GM21619 (cell line): ENCODE measurements around the gene PRR18.
A peak's percentile ranks its signal among the peaks of the same experiment; 100 is the strongest.
"Not testable (repeated sequence)": the region's sequence is repeated elsewhere in the genome, so short reads cannot be mapped to it uniquely, and the experiment has no call there.

ENCODE experiments used
- ATAC-seq: cut with Tn5 transposase; IDR thresholded peaks from one replicate; pipeline ENCODE4 v1.9.1; 2021; ENCODE audit not compliant: unreplicated experiment

PRR18 gene, protein sequence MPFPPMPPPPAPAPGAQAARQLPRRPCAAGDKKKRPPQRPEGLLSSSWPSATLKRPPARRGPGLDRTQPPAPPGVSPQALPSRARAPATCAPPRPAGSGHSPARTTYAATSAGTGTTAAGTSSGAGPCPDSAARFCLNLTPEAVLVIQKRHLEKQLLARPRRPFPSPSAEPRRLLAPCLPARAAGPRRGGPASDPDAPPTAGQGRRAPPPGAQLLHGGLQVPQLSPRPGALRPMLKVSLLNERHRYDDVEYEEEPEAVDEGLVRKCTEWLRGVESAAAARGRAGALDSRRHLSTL

DNA sequence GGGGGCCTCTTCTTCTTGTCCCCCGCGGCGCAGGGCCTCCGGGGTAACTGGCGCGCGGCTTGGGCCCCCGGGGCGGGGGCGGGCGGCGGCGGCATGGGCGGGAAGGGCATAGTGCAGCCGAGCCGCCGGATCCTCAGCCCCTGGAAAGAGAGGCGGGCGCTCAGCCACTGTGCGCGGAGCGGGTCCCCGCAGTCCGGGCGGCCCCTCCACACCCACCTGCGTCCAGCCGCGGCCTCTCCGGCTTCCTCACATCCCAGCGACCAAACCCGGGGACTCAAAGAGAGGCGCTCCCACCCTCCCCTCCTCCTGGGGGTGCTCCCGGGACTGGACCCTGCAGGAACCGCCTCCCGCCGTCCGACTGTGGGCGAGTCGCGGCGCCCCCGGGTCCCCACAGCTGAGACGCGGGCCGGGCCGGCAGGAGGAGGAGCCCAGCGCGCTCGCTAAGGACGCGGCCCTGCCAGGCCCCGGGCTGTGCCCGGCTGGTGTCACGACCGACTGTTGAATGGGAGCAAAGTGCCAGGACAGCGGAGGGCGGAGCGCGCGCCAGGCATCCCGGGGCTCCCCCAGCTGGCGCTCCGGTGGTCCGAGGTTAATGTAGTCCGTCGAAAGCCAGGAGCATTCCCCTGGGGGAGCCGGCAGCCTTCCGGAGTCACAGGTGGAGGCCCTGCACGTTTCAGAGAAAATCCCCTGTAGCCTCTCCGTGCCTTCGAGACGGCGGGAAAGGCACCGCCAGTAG lies at the start of gene PRR18:
Gene PRR18 (minus strand): TSS at position 360 of the 736 bp plus-strand sequence. CDS start 250 bp downstream, at position 110.
- peak; percentile 57 for ATAC-seq

DNA sequence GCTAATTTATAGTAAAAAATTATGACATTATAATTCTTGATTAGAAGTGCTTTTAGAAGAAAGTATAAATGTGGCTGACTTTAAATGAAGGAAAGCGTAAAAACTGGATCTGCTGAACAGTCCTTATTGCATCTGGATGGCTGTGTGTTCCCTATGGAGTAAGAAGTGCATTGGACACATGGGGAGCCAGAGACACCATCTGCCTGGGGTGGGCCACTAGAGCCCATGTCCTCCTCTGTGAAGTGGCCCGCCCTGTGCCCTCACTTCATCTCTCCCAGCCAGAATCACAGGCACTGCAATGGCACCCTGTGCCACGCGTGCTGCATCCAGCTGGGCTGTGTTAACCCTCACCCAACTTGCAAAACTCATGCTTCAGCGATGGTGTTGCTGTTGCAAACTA lies 47.4 kb upstream of the PRR18 start:
- ATAC-seq, result no peak

DNA sequence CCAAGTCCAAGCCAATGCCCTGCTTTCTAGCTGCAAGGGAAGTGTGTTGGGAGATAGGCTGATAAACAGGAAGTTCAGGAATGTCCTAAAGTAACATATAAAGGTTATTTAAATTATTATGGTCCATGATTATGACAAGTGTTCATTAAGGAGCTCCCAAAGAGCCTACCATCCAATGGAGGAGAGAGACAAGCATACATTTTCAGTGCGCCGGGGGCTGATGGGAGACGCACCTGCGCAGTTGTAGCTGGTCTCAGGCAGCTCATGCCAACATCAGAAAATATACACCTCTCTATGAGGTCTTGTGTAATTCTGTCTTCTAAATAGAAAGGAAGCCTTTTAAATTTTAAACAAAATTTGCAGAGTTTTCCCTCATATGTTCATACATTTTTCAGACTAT lies 46.8 kb upstream of the PRR18 start:
- ATAC-seq, result no peak

DNA sequence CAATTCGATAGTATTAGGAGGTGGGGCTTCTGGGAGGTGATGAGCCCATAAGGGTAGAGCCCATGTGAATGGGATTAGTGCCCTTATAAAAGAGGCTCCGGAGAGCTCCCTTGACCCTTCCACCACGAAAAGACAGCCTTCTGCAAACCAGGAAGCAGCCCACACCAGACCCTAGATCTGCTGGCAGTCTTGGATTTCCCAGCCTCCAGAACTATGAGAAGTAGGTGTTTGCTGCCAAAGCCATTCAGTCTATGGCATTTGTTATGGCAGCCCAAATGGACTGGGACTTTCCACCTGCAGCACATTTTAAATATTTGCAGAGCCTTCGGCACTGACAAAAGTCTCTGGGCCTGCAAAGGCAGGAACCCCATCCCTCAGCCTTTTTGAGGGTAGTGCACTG lies 46.0 kb upstream of the PRR18 start:
- ATAC-seq, result no peak

DNA sequence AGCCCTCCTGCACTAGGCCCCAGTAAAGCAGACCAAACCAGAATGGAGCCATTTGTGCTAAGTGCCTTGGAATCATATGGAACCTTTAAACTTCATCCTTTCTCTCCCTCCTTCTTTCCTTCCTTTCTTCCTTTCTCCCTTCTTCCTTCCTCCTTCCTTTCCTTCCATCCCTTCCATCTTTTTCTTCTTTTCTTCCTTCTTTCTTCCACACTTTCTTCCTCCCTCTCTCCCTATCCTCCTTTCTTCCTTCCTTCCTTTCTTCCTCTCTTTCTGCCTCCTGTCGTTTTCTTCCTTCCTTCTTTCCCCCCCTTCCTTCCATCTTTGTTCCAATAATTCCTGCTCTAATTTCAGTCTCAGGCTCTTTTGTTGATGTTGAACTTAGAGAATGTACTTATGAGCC lies 45.3 kb upstream of the PRR18 start:
- no peak for ATAC-seq

DNA sequence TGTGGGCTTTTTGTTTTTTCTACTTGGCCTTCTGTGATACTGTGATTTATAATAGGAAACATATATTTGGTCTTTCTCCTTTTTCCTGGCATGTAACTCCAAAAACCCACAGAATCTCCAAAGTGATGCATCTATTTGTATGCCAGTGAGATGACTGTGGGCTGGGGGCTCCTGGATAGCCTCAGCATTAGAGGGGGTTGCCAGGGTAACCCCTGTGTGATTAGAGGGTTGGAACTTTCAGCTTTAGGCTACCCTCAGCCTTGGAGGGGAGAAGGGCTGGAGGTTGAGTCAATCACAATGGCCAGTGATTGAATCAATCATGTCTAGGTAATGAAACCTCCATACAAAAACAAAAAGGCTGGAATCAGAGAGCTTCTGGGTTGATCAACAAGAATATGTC lies 44.7 kb upstream of the PRR18 start:
- no peak for ATAC-seq

DNA sequence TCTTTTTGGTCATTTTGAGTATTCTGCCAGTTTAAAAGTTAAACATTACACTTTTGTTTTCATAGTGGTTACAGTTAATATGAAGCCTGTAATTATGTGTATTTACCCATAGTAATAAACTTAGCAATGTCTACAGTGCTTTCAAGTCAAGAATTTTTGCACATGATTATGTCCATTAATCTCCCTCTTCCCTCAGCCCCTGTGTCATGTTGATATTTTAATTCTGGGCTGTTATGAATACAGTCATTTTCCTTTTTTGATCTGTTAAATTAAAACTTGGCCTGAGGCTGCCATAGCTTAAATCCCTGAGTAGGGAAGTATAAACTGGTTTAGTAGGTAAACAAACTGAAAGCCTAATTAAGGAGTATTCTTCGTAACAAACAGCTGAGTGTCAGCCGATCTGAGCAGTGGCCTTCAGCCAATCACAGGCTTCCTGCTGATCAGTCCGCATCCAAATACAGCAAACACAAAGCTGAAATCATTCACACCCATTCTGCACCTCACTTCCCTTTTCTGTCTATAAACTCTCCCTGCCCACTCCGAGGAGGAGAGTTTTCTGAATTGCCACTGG lies 43.6 kb upstream of the PRR18 start:
- peak; percentile 99 for ATAC-seq

DNA sequence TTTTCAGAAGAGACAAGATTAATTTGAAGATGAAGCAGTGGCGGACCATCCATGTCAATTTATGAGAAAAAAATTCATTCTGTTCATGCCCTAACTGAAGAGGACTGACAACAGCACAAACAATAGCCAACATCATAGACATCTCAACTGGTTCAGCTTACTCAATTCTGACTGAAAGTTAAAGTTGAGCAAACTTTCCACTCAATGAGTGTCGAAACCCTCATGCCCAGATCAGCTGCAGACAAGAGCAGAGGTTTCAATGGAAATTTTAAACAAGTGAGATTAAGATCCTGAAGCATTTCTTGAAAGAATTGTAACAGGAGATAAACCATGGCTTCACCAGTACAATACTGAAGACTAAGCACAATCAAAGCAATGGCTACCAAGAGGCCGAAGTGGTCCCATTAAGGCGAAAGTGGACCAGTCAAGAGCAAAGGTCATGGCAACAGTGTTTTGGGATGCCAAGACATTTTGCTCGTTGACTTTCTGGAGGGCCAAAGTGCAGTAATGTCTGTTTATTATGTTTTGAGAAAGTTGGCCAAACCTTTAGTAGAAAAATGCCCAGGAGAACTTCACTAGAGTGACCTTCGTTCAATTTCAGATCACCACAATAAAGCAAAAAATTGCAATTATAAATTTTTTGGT lies 40.2 kb upstream of the PRR18 start:
- ATAC-seq, result no peak

DNA sequence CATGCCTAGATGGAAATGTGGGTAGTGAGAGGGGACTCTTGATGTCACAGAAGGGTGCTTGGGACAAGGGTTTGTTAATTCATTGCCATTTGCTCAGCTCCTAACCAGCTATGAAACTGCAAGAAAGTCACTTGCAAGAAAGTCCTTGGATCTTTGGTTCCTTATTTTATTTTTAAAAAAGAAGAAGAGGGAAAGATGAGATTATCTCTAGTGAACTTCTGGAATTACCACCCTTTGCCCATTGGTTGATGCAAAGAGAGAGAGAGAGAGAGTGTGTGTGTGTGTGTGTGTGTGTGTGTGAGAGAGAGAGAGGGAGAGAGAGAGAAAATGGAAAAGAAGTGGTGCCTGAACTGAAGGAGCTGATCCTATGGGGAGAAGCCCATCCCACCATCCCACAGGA lies 38.8 kb upstream of the PRR18 start:
- no peak for ATAC-seq

DNA sequence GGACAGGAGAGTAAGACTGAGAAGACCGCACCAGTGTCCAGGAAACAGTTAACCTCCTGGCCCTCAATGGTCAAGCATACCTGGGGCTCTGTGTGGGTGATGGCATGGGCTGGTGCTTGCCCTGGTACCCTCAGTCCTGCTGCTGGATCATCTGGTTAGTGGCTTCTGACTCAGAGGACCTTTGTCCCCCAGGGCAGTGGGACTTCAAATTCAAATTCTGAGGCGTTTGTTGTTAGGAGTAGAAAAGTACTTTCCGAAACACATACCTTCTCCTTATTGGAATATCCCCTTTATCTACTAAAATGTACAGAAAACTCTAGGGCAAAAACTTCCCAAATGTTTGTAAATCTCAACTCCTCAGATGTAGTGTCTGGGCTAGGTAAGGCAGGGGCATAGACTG lies 38.3 kb upstream of the PRR18 start:
- ATAC-seq, result no peak

DNA sequence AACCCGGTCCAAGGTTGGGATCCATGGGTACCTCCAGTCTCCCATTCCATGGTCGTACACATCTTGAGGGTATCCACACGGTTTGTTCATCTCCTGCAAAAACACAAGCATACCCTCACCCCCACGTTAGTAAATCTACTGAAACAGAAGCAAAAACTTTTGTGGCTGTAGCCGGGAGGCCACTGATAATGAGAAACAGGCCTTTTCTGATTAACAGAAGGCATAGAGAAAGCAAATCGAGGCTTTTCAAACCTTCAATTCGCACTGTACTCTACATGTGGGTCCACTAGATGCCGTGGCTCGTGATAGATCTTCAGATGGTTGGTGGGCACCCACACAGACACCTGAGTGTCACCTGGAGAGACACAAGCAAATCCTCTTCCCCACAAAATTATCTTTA lies 37.5 kb upstream of the PRR18 start:
- ATAC-seq, result not testable (repeated sequence)

DNA sequence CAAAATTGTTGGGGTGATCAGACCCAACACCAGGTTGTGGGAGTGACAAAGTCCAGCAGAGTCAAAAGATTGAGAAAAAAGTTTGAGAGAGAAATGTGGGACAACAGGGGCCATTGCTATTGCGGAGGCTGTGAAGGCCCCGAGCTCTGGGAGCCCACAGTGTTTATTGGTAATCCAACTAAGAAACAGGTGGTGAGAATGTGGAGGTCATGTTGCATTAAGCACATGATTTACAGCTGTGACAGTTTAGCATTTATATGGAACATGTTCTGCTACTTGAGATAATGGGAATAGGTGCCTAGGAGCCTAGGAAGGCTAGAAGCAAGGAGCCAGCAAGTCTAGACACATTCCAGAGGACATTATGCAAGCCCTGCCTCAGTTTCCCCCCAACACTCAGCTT lies 36.7 kb upstream of the PRR18 start:
- not testable (repeated sequence) for ATAC-seq

DNA sequence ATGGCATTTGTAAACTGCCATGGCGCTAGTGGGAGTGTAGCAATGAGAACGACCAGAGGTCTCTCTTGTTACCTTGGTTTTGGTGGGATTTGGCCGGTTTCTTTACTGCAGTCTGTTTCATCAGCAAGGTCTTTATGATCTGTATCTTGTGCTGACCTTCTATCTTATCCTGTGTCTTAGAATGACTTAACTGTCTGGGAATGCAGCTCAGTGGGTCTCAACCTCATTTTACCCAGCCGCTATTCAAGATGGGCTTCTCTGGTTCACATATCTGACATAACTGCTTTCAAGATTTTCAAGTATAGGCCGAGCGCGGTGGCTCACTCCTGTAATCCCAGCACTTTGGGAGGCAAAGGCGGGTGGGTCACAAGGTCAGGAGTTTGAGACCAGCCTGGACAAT lies 36.0 kb upstream of the PRR18 start:
- no peak for ATAC-seq

DNA sequence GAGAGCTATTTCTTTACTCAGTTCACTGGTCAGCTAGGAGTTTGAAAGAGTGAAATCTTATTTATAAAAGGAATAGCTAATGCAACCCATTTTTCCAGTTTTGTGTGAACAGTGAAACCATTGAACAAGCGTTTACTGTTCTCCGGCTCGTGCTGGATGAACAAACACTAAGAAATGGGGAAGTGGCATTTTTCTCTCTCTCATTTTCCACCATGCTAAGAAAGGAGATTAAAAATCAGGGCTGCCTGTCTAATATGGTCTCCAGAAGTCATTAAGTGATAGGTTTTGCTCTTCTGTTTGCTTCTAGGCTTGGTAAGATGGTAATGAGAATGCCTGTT lies 34.9 kb upstream of the PRR18 start:
- ATAC-seq, result peak; percentile 19

DNA sequence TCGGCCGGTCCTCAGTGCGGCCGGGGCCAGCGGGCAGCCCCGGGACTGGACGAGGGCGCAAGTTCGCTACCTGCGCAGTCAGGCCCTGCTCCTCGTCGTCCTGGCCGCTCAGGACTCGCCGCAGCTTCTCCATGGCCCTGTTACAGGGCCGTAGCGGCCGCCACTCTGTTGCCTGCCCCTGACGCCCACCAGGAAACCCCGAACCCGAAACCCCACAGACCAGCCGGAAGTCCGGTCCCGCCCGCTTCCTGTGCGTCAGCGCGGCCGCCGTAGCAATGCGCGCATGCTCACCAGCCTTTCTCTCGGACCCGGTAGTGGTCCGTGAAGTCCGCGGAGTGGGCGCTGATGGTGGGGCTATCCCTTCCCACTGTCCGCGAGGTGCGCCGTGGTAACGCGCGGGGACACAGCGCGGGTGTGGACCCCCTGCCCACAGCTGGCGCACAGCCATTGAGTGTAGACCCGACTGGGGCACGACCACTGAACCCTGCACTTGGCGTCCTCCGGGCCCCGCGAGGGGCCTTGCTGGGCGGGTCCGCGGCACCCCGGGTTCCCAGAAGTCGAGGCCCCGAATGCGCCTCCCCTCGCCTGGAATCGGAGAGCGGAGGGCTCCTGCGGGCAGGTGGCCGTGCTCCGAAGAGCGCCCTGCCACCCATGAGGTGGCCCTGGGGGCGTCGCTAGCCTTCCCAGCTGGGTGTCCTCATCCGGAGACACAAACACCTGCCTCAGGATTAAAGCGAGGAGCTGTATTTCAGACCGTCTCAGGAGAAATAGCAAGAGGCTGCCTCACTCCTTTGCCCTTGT lies 34.4 kb upstream of the PRR18 start, which contains the start of gene SFT2D1:
Gene SFT2D1 (minus strand): TSS at position 197 of the 801 bp plus-strand sequence. CDS start 64 bp downstream, at position 133.
- ATAC-seq, result peak; percentile 93

DNA sequence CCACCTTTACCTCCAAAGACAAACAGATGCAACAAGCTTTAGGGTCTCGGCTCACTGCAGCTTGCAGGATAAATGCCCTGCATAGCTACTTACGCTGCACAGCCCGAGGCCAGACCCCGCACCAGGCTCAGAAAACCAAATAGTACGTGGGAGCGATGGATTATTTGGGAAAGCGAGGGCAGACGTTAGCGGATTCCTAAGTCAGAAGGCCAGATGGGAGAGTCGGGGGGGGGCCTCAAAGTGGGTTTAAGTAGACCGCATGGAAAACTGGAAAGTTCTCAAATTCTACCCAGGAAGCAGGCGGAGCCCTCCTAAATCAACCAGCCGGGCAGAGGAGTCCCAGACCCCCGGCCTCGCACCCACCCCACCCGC lies 33.8 kb upstream of the PRR18 start:
- no peak for ATAC-seq

DNA sequence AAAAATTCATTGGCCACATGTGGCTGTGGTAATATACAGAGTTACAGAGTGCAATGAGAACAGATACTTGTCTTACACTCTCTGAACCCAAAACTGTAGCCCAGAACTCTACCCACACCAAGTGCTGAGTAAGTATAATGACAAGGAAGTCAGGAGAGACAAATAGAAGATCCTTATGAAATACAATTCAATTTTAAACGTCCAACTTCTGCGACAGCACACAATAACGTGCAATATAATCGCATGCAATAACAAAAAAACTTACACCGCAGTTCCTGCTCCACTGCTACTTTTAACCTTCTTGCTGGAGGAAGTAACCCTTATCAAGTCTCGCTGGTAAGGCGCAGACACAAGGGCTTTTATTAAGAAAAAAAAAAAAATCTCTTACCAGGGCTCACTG lies 33.3 kb upstream of the PRR18 start:
- ATAC-seq, result no peak

DNA sequence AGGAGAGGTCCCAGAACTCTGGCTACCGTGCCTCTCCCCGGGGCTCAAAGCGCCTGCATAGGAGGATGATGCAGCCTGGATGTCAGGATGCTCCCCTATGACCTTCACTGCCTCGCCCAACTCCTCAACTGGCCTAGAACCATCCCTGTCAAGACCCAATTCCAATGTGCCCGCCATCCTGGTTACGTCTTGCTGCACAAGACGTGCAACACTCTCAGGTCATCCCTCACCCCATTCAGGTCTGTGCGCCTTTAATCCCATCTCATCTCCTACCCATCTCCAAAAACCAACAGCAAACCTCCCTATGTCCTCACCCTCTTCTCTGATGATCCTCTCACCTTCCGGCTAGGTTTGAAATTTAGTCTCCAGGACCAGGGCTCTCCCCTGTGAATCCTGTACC lies 30.7 kb upstream of the PRR18 start:
- ATAC-seq, result no peak

DNA sequence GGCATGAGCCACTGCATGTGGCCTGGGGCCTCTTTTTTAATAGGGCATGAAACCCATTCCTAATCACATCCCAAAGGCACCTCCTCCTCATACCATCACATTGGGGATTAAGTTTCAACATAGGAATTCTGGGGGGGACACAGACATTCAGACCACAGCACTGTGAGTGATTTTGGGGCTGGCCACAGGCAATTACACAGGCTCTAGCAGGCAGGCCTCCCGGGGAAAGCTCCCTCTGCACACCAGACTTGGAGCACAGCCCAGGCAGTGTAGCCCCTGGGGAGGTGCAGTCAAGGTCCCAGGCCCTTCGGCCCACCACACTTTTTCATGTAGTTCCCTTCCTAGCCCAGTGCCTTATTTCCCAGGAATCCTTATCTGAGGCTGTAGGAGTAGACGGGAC lies 28.7 kb upstream of the PRR18 start:
- no peak for ATAC-seq

DNA sequence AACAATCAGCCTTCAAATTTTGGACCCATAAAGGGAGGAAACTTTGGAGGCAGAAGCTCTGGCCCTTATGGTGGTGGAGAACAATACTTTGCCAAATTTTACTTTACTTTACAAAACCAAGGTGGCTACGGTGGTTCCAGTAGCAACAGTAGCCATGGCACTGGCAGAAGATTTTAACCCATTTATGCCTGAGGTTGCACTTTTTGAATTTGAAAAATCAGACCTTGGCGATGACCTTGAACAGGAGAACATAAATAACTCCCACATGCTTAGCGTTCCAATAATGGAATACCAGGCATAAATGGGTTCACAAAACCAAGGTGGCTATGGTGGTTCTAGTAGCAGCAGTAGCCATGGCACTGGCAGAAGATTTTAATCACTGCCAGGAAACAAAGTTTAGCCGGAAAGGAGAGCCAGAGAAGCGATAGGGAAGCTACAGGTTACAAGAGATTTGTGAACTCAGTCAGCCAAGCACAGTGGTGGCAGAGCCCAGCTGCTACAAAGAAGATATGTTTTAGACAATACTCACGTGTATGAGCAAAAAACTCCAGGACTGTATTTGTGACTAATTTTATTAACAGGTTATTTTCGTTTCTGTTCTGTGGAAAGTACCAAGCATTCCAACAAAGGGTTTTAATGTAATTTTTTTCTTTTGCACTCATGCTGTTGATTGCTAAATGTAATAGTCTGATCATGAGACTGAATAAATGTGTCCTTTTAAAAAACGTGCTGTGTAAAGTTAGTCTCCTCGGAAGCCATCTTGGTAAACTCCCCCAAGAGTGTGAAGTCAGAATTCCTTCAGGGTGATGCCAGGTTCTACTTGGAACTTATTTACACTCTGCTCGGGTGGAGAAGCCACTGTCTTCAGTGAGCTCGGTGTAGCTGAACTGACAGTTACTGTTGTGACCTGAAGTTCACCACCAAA lies 27.4 kb upstream of the PRR18 start:
- ATAC-seq, result peak; percentile 42
